AG08396 (cell line): Measurements from ENCODE around the gene TFPI.
A peak's percentile ranks its signal among the peaks of the same experiment; 100 is the strongest.

ENCODE experiments used
- DNase-seq: peaks from one replicate; pipeline ENCODE4 v3.0.0; 2012; ENCODE audit warnings: low spot score, mixed read lengths

Gene TFPI

DNA sequence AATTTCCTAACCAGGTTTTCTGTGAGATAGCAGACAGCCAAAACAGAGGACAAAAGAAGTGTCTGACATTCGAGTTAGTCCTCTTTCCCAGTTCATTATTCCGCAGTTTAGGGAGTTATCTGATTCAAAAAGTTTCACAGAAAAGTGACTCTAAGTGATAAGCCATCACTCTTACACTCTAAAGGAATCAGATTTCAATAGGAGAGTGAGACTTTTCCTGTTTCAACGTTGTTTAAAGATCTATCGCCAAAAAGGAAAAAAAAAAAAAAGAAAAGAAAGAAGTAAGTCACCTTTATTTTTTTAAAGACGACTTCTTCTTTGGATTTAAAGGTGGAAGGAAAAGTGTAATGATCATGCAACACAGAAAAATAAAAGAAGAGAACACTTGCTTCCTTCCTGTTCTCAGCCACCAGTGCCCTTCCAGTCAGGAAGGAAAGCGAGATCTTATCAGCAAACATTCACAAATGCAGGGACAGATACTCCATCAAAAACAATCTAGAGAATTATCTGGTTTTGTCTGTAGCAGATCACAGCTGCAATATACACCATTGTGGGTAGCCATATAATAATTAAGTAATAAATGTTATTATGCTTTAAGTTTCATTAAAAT lies 49.8 kb downstream of the TFPI start:
- no peak for DNase-seq

DNA sequence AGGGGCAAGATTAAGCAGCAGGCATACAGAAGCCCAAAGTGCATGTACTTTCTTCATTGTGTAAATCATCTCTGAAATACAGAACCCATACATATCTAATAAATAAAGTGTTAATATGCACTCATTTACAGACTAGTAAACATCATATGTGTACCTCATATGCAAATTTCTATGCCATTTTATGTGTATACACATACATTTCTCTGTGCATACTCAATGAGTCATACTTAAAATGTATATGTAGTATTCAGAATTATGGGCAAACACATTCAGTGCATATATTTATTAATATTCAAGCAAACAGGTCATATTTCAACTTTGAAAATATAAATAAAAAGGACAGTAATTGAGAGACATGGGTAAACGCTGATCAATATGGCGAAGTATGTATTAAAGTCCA lies 50.5 kb downstream of the TFPI start:
- no peak for DNase-seq

DNA sequence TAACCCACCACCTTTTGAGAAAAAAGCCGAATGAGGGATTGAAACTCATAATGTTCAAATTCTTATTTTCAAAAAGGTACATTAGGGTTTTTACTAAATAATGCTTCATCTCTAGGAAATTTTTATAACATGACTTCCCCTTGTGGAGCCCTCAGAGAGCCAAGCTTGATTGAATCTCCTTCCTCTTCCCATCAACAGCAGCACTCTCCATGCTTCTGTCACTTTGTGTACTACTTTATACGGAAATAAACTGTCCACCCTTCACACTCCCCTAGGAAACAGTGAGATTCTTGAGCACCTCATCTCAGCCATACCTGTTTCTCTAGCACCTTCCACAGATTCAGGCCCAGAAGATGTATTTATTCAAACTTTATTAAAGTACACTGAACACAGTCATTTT lies 51.8 kb downstream of the TFPI start:
- DNase-seq, result no peak

DNA sequence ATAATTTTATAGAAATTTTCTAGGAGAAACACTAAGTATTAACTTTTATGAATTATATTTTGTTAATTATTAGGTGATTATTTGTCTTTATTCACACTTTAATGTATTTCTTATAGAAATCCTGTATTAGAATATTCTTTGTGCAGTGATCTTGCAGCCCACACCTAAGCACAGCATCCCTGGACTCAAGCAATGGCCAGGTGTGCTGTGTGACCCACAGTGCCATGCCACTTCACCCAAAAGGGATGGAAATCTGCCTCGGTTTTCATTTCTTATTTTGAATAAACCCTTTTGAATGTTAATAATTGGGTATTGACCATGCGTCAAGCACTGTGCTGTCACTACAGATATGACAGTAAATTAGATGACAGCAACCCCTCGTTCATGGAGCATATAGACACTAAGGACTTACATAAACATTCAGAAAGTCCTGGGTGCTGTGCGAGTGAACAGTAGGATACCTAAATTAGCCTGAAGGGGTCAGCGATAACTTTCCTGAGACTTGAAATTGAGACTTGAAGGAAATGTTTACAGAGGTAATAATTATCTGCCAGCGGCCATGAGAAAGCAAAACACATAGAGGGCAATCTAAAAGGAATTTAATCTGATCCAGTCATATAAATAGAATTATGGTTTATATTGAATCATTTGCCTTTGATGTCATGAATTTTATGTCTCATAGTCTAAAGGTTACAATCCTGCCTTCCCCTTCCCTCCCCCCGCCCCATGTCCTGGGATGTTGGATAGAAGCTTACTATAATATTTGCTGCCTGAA lies 53.5 kb downstream of the TFPI start:
- DNase-seq, result no peak

DNA sequence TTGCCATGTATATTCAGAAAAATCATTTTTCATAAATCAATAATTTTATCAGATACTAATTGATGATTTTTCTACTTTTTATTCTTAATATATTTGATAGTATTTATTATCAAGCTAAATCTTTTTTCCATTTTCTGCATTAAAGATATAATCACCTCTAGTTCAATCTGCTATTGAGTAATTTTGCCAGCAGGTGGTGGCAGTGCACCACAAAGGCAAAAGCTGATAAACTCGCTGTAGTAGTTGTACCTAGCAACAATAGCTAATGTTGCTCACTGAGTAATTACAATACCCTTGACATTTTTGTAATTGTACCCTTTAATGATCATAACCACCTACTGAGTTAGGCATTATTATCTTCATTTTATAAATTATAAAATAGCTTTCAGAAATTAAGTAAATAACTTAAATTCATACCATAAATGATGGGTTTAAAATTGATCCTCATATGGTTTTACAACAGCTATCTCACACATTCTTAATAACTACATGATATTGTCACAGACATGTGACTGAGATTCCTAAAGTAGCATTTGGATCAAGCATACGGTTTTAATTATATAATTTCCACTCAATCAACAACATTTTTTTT lies 54.2 kb downstream of the TFPI start:
- DNase-seq, result peak; percentile 21

DNA sequence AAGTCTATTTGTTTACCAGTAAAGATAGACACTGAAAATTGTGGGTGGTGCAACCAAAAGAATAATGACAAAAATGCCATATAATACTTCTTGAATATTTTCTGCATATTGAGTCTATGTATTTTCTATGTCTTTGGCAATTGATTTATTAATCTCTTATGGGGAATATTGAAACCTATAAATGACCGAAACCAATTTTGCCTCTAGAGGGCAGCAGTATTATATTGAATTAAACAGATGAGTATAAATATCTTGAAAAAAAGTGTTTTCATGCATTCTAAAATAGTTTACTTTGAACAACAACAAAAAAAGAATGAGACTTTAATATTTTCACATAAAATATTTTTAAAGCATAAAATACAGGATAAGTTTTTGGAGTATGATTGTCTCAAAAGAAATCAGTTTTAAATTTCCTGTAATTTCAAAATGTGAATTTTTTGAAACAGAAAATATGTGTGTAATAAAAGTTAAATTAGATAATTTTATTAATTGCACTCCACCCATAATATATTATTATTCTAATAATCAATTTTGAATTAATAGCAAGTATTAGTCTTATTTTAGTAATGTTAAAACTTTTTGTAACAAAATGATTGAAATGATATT lies 56.3 kb downstream of the TFPI start:
- no peak for DNase-seq

DNA sequence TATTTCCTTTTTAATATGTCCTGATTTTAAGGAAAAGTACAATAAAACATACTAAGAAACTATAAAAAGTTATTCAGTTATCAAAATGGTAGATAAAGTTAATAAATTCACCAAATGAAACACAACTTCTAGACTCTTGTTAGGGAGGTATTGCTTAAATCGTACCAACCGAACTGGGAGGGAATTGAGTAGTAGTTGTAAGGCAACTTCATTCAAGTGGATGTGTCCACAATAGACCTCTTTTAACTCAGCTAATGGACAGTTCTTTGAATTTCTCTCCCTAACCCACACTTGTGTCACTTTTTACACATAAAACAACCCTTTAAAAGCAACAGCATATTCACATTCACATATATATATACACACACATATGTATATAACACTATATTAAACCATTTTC lies 57.1 kb downstream of the TFPI start:
- no peak for DNase-seq

DNA sequence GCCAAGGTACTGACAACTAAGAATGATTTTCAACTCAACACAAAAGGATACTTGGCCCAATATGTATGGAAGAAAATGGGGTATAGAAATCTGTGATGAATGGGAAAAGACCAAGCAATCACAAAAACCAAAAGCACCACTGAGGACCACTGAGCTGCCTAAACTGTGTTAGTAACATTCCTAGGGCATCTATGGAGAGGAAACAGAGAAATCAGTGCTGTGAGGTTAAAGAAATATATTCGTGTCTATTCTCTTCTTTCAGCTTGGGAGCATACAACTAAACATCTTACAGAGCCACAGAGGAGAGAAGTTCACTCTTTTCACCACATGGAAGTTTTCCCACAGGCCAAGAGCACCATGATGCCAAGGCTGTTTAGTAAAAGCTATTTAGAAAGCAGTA lies 58.9 kb downstream of the TFPI start:
- no peak for DNase-seq

DNA sequence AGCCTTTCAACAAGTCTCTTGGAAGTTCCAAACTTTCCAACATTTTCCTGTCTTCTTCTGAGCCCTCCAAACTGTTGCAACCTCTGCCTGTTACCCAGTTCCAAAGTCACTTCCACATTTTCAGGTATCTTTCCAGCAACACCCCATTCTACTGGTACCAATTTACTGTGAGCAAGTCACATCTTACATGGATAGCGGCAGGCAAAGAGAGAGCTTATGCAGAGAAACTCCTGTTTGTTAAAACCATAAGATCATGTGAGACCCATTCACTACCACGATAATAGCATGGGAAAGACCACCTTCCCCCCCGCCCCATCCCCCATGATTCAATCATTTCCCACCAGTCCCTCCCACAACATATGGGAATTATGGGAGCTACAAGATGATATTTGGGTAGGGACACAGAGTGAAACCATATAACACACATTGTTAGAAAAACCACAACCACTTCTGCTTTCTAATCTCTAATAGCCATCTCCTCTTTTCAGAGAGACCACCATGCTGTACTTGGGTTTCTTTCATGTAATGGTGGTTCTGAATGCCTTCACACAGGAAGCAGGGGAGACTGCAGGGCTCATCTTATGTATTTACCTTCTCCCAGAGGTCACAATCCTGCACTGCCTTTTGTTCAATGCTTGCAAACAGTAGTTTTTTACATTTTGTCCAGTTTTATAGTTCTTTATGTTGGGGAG lies 60.2 kb downstream of the TFPI start:
- no peak for DNase-seq

DNA sequence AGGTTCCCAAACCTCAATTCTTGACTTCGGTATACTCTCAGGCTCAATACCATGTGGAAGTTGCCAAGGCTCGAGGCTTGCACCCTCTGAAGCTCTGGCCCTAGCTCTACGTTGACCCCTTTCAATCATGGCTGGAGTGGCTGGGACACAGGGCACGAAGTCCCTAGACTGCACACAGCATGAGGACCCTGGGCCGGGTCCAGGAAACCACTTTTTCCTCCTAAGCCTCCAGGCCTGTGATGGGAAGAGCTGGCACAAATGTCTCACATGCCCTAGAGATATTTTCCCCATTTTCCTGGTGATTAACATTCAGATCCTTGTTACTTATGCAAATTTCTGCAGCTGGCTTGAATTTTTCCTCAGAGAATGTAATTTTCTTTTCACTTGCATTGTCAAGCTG lies 61.1 kb downstream of the TFPI start:
- no peak for DNase-seq

DNA sequence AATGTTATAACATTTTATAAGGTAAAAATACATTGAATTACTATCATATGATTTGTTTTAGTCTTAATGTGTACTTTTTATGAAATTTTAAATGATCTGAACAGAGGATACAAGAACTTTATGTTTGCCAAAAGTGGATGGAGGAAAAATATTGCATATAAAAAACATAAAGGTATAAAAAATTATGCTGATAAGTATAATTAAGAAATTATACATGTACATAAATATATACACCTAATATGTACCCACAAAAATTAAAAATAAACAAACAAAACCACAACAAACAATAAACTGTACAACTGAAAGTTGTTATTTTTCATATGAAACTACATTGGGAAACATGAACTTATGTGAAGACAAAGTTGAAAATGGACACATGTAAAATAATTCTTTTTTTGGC lies 68.0 kb downstream of the TFPI start:
- no peak for DNase-seq

DNA sequence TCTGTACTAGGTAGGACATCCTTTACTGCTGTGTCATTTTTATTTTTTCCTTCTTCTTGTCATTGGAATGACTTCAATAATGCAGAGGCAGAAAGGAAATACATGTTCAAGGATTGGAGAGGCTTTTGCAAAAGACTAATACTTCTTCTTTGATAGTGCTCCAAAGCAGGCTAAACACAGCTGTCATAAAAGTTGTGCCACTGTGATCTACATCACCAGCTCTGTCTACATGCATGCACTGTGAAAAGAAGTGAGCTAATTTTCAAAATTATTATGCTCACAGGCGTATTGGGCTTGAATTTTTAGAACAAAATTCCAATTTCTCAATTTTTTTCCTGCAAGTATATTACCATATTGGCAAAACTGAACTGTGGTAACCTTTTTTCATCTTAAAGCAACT lies 68.7 kb downstream of the TFPI start:
- no peak for DNase-seq

DNA sequence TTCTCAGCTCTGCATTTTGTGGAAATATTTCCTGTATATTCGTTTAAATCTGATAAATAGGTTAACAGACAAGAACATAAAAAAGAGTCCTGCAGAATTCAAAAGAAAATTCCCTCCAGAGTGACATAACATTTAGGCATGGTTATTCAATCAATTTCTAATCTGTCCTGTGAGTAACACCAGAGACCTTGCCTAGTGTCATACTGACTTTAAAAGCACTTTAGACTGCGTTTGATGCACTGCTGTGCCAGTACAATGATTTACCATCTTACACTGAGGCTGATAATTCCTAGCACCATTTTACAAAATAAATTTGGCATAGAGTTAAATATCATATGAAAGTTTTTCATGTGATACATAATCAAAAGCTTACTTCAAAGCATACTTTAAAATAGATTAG lies 70.7 kb downstream of the TFPI start:
- no peak for DNase-seq

DNA sequence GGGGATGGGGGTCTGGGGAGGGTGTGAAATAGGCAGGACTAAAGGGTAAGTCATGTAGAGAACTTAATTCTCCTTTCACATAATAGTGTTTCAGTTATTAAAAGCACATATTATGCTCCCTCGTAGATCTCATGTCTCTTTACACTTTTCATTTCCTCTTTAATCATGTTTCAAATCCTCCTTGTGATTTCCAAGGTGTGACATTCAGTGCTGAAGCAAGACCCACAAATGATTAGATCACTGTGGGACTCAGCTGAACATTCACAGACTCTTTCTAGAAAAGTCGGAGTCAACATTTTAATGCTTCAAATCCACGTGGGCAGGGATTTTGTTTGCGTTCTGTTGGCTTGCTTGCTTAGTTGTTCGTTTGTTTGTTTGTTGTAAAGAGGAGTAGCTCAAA lies 71.4 kb downstream of the TFPI start:
- DNase-seq, result no peak

DNA sequence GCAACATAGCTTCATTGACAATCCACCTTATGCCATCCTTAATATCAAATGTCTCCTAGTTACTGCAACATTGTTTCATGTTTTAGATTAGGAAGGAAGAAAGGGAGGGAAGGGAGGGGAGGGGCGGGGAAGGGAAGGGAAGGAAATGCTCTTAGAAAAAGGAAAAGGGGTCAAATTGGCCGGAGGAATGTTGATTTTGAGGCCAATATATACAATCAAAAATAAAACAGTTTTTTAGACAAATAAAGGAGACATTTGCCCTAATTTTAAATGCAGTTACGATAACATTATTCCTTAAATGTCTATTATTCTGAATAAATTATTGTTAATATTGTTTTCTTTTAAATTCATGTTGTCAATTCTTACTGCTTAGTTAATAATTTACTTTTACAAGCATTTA lies 72.7 kb downstream of the TFPI start:
- no peak for DNase-seq

DNA sequence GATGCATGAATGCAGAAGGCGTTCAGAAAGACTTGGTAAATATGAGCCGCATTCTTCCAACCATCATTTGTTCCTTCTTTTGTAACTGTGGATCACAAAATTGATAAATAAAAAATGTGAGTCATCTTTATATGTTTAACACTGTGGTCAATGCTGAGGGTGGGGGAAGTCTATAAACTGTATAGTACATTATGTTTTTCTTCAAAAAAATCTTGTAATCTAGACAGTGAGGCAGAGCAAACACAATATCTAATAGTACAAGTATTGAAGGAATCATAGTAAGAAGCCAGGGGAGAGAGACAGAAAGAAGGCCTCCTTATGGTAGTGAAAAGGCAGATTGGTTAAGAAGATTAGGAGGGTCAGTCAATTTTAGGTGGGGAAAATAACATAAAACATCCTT lies 75.5 kb downstream of the TFPI start:
- no peak for DNase-seq

DNA sequence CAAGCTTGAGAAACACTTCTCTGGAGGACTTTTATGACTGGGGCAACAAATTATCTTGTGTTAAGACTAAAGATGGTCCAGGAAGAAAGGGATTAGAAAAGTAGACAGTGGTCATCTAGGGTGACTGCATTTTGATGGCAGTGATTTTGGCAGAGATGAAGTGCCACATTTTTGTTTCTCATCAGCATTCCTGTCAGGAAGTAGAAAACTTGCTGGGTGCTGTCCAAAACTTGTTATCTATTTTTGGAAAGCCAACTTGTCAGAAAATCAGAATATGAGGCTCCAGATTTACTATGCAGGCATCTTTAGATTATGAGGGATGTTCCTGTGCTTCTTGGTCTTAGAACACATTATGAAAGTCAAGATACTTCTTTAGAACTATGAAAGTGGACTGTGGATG lies 77.2 kb downstream of the TFPI start:
- no peak for DNase-seq

DNA sequence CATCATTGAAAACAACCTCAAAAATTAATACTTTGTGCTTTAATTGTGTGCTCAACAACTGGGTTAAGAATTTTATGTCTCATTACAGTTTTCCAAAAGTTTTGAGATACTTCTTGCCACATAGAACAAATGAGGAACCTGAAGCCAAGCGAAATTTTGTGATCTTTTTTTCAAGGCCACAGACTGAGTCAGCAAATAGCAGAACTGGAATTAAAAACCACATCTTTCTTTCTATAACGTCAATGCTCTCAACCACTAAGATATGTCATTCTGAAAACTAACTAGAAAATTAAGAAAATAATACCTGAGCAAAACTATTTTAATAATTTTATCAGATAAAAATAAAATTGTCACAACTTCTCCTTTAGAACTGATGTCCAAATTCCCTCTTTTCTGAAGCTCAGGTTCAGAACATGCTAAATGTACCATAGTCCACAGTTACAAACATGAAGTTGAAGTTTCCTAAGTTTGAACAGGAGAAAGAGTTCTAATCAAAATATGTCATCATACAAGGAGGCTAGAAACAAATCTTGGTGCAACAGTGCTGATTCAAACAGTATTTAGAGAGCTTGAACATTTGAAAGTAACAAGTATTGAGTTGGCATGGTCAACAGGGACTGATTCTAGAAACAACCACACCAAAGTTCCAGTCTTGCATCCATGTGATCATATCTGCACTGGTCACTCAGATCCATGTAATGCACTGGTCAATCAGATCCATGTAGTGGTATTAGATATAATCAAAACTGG lies 78.6 kb downstream of the TFPI start:
- no peak for DNase-seq

DNA sequence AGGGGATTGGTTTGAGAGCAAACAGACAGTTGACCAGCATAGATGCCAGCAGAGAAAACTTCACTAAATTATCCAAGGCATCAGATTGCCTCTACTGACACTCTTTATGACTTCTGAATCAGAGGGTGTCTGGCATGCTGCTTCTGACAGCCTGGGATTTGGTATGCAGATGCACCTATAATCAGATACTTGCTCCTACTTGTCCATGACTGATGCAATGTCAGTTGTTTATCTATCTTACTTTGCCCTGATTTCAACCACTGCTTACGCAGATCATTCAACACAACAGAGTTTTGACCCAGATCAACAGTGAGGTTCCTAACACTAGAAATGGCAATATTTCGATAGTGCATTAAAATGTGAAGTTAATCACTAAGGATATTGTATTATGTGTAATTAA lies 83.5 kb downstream of the TFPI start:
- no peak for DNase-seq

DNA sequence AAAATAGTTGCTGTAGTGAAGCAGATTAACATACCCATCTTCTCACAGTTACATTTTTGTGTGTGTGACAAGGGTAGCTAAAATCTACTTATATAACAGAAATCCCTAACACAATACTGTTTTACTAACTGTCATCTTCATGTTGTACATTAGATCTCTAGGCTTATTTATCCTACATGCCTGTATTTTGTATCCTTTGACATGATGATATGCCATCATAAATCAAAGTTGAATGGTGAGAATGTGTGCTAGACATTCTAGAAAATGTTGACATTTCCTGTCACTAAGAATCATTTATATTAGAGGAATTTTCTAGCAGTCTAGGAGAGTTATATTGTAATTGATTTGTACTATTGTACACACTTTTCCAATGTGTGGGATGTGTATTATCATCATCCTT lies 84.7 kb downstream of the TFPI start:
- DNase-seq, result no peak

DNA sequence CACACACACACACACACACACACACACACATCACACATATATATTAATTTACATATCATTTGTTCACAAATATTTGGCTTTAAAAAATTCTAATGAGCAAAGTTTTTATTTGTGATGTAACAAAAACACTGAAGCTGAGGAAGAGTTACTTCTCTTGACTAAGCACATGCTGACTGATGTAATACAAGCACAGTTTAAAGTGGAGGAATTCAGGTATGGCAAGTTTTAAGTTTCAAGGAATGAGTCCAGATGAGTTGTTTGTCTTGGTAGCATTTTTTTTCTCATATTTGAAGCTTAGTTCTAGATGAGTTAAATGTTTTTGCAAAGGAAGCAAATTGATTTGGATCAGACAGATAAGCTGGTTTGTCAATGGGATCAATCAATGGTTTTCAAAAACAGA lies 86.0 kb downstream of the TFPI start:
- DNase-seq, result no peak
